H1 (cell line): Measurements from ENCODE around the gene KCNJ12. TPM values are rescaled to one million over a fixed set of nuclear protein-coding genes. Genes with fewer than 3 reads are reported as not detected.

Source experiments
- CTCF ChIA-PET: fragments of 300-600 bp; sonication (Branson Sonifier 250); formaldehyde crosslinking; loops from one replicate; lab custom pipeline; 2021; ENCODE audit not compliant: partially characterized antibody; lab: Charles Lee
- POLR2A ChIA-PET: fragments of 300-600 bp; sonication (Branson Sonifier 250); formaldehyde crosslinking; loops from one replicate; lab custom pipeline; 2021; ENCODE audit warnings: inconsistent platforms; ENCODE audit not compliant: partially characterized antibody; lab: Charles Lee
- DNase-seq, 2 experiments: peaks; one replicate each; pipeline versions ENCODE4 v3.0.0 to v3.0.0-alpha.2; 2010 to 2022; ENCODE audit warnings: low spot score in 2 of 2, low read depth in 1 of 2, mixed read lengths in 1 of 2
- FAIRE-seq: peaks from 2 replicates; lab custom pipeline; 2011; peaks lifted over from hg19 to GRCh38; lab: Jason Lieb, UNC
- H2AFZ ChIP-seq: 2 replicates; pipeline ENCODE4 v1.8.1; 2012; ENCODE audit warnings: low read length, inconsistent platforms
- H2AK5ac ChIP-seq: 2 replicates; pipeline ENCODE4 v1.6.1; 2013; ENCODE audit warnings: low read depth, low read length
- H2BK120ac ChIP-seq: replicated peaks from 2 replicates; pipeline ENCODE3; 2013; ENCODE audit warnings: low read depth, low read length, inconsistent platforms
- H2BK12ac ChIP-seq: 2 replicates; pipeline ENCODE4 v1.6.1; 2013; ENCODE audit warnings: low read depth, low read length
- H2BK15ac ChIP-seq: 2 replicates; pipeline ENCODE4 v1.6.1; 2013; ENCODE audit warnings: low read length
- H2BK20ac ChIP-seq: 2 replicates; pipeline ENCODE4 v1.6.1; 2013; ENCODE audit warnings: low read length
- H2BK5ac ChIP-seq: 2 replicates; pipeline ENCODE4 v1.6.1; 2013; ENCODE audit warnings: low read depth, low read length
- H3K14ac ChIP-seq: 2 replicates; pipeline ENCODE4 v1.6.1; 2013; ENCODE audit warnings: inconsistent platforms; ENCODE audit not compliant: insufficient read length
- H3K18ac ChIP-seq: 2 replicates; pipeline ENCODE4 v1.6.1; 2013; ENCODE audit warnings: low read length; ENCODE audit errors: extremely low read depth
- H3K23ac ChIP-seq: 2 replicates; pipeline ENCODE4 v1.6.1; 2013; ENCODE audit warnings: inconsistent platforms; ENCODE audit not compliant: insufficient read length
- H3K23me2 ChIP-seq: 2 replicates; pipeline ENCODE4 v1.6.1; 2013; ENCODE audit warnings: low read depth, low read length
- H3K27ac ChIP-seq: 2 replicates; pipeline ENCODE4 v1.6.1; 2011; ENCODE audit warnings: low read depth, low read length, inconsistent platforms
- H3K27me3 ChIP-seq, 4 experiments: replicated peaks in 1 of 4; 1 replicate in 1 of 4; 2 replicates in 3 of 4; pipeline versions ENCODE4 v1.6.1 to v1.8.1; 2011 to 2013; ENCODE audit warnings: low read length in 3 of 4, mild to moderate bottlenecking in 3 of 4, inconsistent platforms in 2 of 4, mixed read lengths in 2 of 4, moderate library complexity in 1 of 4; ENCODE audit not compliant: control insufficient read depth in 3 of 4, insufficient read depth in 3 of 4; ENCODE audit errors: extremely low read depth in 1 of 4
- H3K36me3 ChIP-seq, 4 experiments: 2 replicates each; pipeline versions ENCODE4 v1.6.1 to v1.8.1; 2011 to 2013; ENCODE audit warnings: mild to moderate bottlenecking in 4 of 4, low read length in 3 of 4, moderate library complexity in 2 of 4, control low read depth in 1 of 4, inconsistent platforms in 1 of 4; ENCODE audit not compliant: insufficient read depth in 4 of 4, control insufficient read depth in 2 of 4
- H3K4ac ChIP-seq: replicated peaks from 2 replicates; pipeline ENCODE3; 2013; ENCODE audit warnings: low read length, low read depth, mixed read lengths, inconsistent platforms; ENCODE audit not compliant: insufficient read length
- H3K4me1 ChIP-seq, 4 experiments: replicated peaks in 1 of 4; 1 replicate in 1 of 4; 2 replicates in 3 of 4; pipeline versions ENCODE4 v1.6.1 to v1.8.1; 2011 to 2013; ENCODE audit warnings: low read length in 3 of 4, inconsistent platforms in 2 of 4, mixed read lengths in 1 of 4; ENCODE audit not compliant: insufficient read depth in 4 of 4, control insufficient read depth in 3 of 4
- H3K4me2 ChIP-seq, 2 experiments: 2 replicates each; pipeline versions ENCODE4 v1.6.1 to v1.8.1; 2011 to 2013; ENCODE audit warnings: low read depth in 2 of 2, low read length in 2 of 2, control low read depth in 1 of 2, inconsistent platforms in 1 of 2, mild to moderate bottlenecking in 1 of 2; ENCODE audit not compliant: insufficient read depth in 1 of 2
- H3K4me3 ChIP-seq, 4 experiments: fragments of 200-600, 300-600 bp in 1 of 4; sonication (generic), shearing (Covaris generic), sonication (Bioruptor Twin) in 1 of 4; 2 replicates each; pipeline versions ENCODE4 v1.5.1 to v1.8.1; 2011 to 2016; ENCODE audit warnings: low read length in 4 of 4, low read depth in 3 of 4, control low read depth in 2 of 4, inconsistent platforms in 2 of 4, mild to moderate bottlenecking in 2 of 4, mixed read lengths in 1 of 4, moderate library complexity in 1 of 4; ENCODE audit not compliant: insufficient read depth in 2 of 4; ENCODE audit errors: extremely low read depth in 1 of 4
- H3K56ac ChIP-seq: replicated peaks from 2 replicates; pipeline ENCODE3; 2013; ENCODE audit warnings: low read depth, mild to moderate bottlenecking, mixed read lengths, low read length, inconsistent platforms; ENCODE audit not compliant: insufficient read length
- H3K79me1 ChIP-seq: 2 replicates; pipeline ENCODE4 v1.6.1; 2013; ENCODE audit warnings: low read depth, low read length, control low read depth
- H3K79me2 ChIP-seq, 2 experiments: 2 replicates each; pipeline versions ENCODE4 v1.6.1 to v1.8.1; 2012 to 2013; ENCODE audit warnings: low read length in 2 of 2, mild to moderate bottlenecking in 2 of 2, inconsistent platforms in 1 of 2; ENCODE audit not compliant: insufficient read depth in 2 of 2, control insufficient read depth in 1 of 2
- H3K9ac ChIP-seq, 4 experiments: replicated peaks in 1 of 4; 1 replicate in 1 of 4; 2 replicates in 3 of 4; pipeline versions ENCODE4 v1.6.1 to v1.8.1; 2011 to 2013; ENCODE audit warnings: low read depth in 3 of 4, low read length in 3 of 4, control low read depth in 2 of 4, mild to moderate bottlenecking in 2 of 4, moderate library complexity in 2 of 4, inconsistent platforms in 1 of 4; ENCODE audit errors: extremely low read depth in 1 of 4
- H3K9me3 ChIP-seq, 2 experiments: 2 replicates each; pipeline versions ENCODE4 v1.6.1 to v1.8.1; 2012 to 2013; ENCODE audit warnings: mild to moderate bottlenecking in 2 of 2, moderate library complexity in 2 of 2, control low read depth in 1 of 2, inconsistent platforms in 1 of 2, low read depth in 1 of 2, low read length in 1 of 2, mixed read lengths in 1 of 2; ENCODE audit not compliant: insufficient read depth in 2 of 2
- H4K20me1 ChIP-seq, 2 experiments: replicated peaks in 1 of 2; 2 replicates each; pipeline versions ENCODE3 to v1.8.1; 2011 to 2013; ENCODE audit warnings: inconsistent platforms in 2 of 2, low read length in 2 of 2, mild to moderate bottlenecking in 1 of 2; ENCODE audit not compliant: insufficient read depth in 2 of 2, control insufficient read depth in 1 of 2
- H4K5ac ChIP-seq: 2 replicates; pipeline ENCODE4 v1.6.1; 2013; ENCODE audit warnings: low read length, low read depth, mixed read lengths, inconsistent platforms; ENCODE audit not compliant: insufficient read length
- H4K8ac ChIP-seq: 2 replicates; pipeline ENCODE4 v1.8.0; 2013; ENCODE audit warnings: mild to moderate bottlenecking, moderate library complexity, low read length, inconsistent platforms; ENCODE audit not compliant: insufficient read depth; ENCODE audit errors: extremely low read depth
- H4K91ac ChIP-seq: replicated peaks from 2 replicates; pipeline ENCODE3; 2013; ENCODE audit warnings: low read length, mixed read lengths, inconsistent platforms; ENCODE audit not compliant: insufficient read length
- BCL11A ChIP-seq, 2 experiments: IDR thresholded peaks; one replicate each; pipeline ENCODE4 v1.6.1; 2011; ENCODE audit warnings: low read depth in 2 of 2, low read length in 2 of 2, mild to moderate bottlenecking in 2 of 2
- KDM4A ChIP-seq: IDR thresholded peaks from one replicate; pipeline ENCODE4 v1.7.1; 2012; ENCODE audit warnings: low read depth, mild to moderate bottlenecking, moderate library complexity, low read length, inconsistent platforms; ENCODE audit not compliant: severe bottlenecking
- MAFK ChIP-seq: IDR thresholded peaks from 2 replicates; pipeline ENCODE4 v1.6.1; 2012; ENCODE audit warnings: low read depth, mild to moderate bottlenecking, improper control_type of control experiment, low read length
- POLR2A ChIP-seq, 2 experiments: IDR thresholded peaks; 1 replicate in 1 of 2; 2 replicates in 1 of 2; pipeline ENCODE4 v1.6.1; 2011; ENCODE audit warnings: low read depth in 2 of 2, low read length in 2 of 2, mild to moderate bottlenecking in 2 of 2; ENCODE audit errors: control extremely low read depth in 1 of 2
- RAD21 ChIP-seq, 2 experiments: IDR thresholded peaks in 1 of 2; conservative IDR thresholded peaks in 1 of 2; 2 replicates each; pipeline ENCODE4 v1.6.1; 2011; ENCODE audit warnings: low read depth in 2 of 2, low read length in 2 of 2, improper control_type of control experiment in 1 of 2, inconsistent platforms in 1 of 2, mild to moderate bottlenecking in 1 of 2, moderate library complexity in 1 of 2
- RFX5 ChIP-seq: IDR thresholded peaks from 2 replicates; pipeline ENCODE4 v1.6.1; 2011; ENCODE audit warnings: low read depth, low read length, improper control_type of control experiment, borderline replicate concordance
- SP1 ChIP-seq: IDR thresholded peaks from 2 replicates; pipeline ENCODE4 v1.6.1; 2011; ENCODE audit warnings: low read depth, low read length
- TCF12 ChIP-seq: IDR thresholded peaks from 2 replicates; pipeline ENCODE4 v1.6.1; 2011; ENCODE audit warnings: low read depth, mild to moderate bottlenecking, low read length
- polyA plus RNA-seq, 7 experiments: library from polyadenylated mRNA; depleted of rRNA in 3 of 7; stranded (reverse) in 5 of 7; unstranded in 2 of 7; fragments of >200 nt in 5 of 7; fragments of 200-250 nt in 2 of 7; gene quantifications; 1 replicate in 5 of 7; 2 replicates in 1 of 7; 4 replicates in 1 of 7; pipeline versions ENCODE4 v1.2.1 to v1.2.3, GENCODE V29; 2011 to 2013; ENCODE audit warnings: missing spikeins in 2 of 7, mixed read lengths in 2 of 7
- total RNA-seq: library from RNA; stranded (reverse); fragmentation: NEBNext Ultra II Directional; extraction: Animal tissue kit (Norgen Biotek cat#: 25700); gene quantifications from 2 replicates; pipeline ENCODE4 v1.2.1, GENCODE V29; 2021
- TF ChIP-seq, protein P1 (sequence below): IDR thresholded peaks from 2 replicates; pipeline ENCODE4 v1.6.1; 2012; ENCODE audit warnings: low read length, inconsistent platforms
- TF ChIP-seq, protein P2 (sequence below): IDR thresholded peaks from 2 replicates; pipeline ENCODE4 v1.6.1; 2011; ENCODE audit warnings: low read length, improper control_type of control experiment

KCNJ12 gene
- total and polyA plus RNA-seq, 2 of the 8 experiments (the other 6 are each of a cell fraction or from before 2014, with no cell fraction given), result 1.2 to 1.5 TPM

DNA sequence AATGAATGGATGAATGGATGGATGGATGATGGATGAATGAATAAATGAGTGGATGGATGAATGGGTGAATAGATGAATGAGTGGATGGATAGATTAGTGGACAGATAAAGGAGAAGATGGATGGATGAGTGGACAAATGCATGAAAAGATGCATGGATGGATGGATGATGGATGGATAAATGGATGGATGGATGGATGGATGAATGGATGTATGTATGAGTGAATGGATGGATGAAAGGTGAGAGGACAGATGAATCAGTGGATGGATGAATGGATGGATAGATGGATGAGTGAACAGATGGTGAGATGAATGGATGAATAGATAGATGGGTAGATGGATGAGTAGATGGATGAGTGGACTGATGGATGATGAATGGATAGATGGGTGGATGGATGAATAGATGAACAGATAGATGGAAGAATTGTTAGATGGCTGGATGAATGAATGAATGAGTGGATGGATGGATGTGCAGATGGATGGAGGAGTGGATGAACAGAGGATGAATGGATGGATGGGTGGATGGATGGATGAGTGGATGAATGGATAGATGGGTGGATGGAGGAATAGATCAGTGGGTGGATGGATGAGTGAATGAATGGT, 13.7 kb upstream of the KCNJ12 start:
- H3K27ac ChIP-seq, result no peak overlapping the region
- CTCF ChIA-PET, result no interaction called here
- no peak overlapping the region for H2BK5ac ChIP-seq
- H3K4me3 ChIP-seq, result no peak overlapping the region
- peak overlapping the region; percentile 67 for H3K56ac ChIP-seq
- no peak overlapping the region for H3K9ac ChIP-seq
- no peak overlapping the region for H3K18ac ChIP-seq
- H3K79me2 ChIP-seq, result no peaks in the 10 kb centered on the region
- no peak overlapping the region for H3K4me2 ChIP-seq
- no peak overlapping the region for H3K14ac ChIP-seq
- H3K27me3 ChIP-seq, result no peaks in the 10 kb centered on the region; a peak in 2 of 7 replicates
- peaks cover 15% of the 10 kb centered on the region; the same call in 1 of the 2 replicates for H3K23me2 ChIP-seq
- no peaks in the 10 kb centered on the region for H3K79me1 ChIP-seq
- H4K5ac ChIP-seq, result no peak overlapping the region
- H2BK120ac ChIP-seq, result no peak overlapping the region
- TF ChIP-seq, protein P1, sequence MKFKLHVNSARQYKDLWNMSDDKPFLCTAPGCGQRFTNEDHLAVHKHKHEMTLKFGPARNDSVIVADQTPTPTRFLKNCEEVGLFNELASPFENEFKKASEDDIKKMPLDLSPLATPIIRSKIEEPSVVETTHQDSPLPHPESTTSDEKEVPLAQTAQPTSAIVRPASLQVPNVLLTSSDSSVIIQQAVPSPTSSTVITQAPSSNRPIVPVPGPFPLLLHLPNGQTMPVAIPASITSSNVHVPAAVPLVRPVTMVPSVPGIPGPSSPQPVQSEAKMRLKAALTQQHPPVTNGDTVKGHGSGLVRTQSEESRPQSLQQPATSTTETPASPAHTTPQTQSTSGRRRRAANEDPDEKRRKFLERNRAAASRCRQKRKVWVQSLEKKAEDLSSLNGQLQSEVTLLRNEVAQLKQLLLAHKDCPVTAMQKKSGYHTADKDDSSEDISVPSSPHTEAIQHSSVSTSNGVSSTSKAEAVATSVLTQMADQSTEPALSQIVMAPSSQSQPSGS, result no peak
- TF ChIP-seq, protein P2, sequence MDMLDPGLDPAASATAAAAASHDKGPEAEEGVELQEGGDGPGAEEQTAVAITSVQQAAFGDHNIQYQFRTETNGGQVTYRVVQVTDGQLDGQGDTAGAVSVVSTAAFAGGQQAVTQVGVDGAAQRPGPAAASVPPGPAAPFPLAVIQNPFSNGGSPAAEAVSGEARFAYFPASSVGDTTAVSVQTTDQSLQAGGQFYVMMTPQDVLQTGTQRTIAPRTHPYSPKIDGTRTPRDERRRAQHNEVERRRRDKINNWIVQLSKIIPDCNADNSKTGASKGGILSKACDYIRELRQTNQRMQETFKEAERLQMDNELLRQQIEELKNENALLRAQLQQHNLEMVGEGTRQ, result no peak
- TF ChIP-seq SP1, result no peak
- no peak for TF ChIP-seq TCF12
- TF ChIP-seq RAD21 (IDR thresholded peaks at IDR 0.05 in 1 of 2, conservative IDR thresholded peaks at IDR 0.05 in 1 of 2; ENCODE audit: low read depth in 2 of 2, low read length in 2 of 2), result no peak
- no peak for TF ChIP-seq POLR2A (IDR thresholded peaks at IDR 0.05; ENCODE audit: control extremely low read depth in 1 of 2, low read depth in 2 of 2, low read length in 2 of 2)
- no peak for TF ChIP-seq BCL11A (IDR thresholded peaks at IDR 0.05; ENCODE audit: low read depth in 2 of 2, low read length in 2 of 2)
- no peak for TF ChIP-seq KDM4A
- no peak for TF ChIP-seq RFX5
- TF ChIP-seq MAFK, result no peak
- no peak overlapping the region for H2BK12ac ChIP-seq
- H3K36me3 ChIP-seq, result no peaks in the 10 kb centered on the region
- H4K91ac ChIP-seq, result no peak overlapping the region
- H3K4ac ChIP-seq, result no peak overlapping the region
- no peak overlapping the region for H2AK5ac ChIP-seq
- H3K4me1 ChIP-seq, result peaks cover 0 to 19% (median 6%) of the 10 kb centered on the region in 4 experiments; a peak in 6 of 7 replicates
- DNase-seq, result no peak
- FAIRE-seq, result no peak
- peaks cover 0 to 4% of the 10 kb centered on the region in 2 experiments for H4K20me1 ChIP-seq
- POLR2A ChIA-PET, result no interaction called here
- H4K8ac ChIP-seq, result no peak overlapping the region
- H2AFZ ChIP-seq, result no peak overlapping the region
- no peak overlapping the region for H2BK20ac ChIP-seq
- no peaks in the 10 kb centered on the region for H3K9me3 ChIP-seq
- no peak overlapping the region for H3K23ac ChIP-seq
- no peak overlapping the region for H2BK15ac ChIP-seq
